Measurements from ENCODE around the gene LYRM4. TPM values are rescaled to one million over a fixed set of nuclear protein-coding genes. Genes with fewer than 3 reads are reported as not detected.

LYRM4 gene
- total RNA-seq, 1 donor from 2014 or later = 28.5 TPM

- intact Hi-C loops (cut with micrococcal nuclease) = loop anchor here (10.0 kb wide), 1 partner anchor 59 kb away; no protein-coding TSS in a partner anchor
- no peak overlapping the region for H3K4me3 ChIP-seq
- H3K9me3 ChIP-seq (replicated peaks) = no peaks in the 10 kb centered on the region
- peak; percentile 34 for DNase-seq
- no peaks in the 10 kb centered on the region for H3K36me3 ChIP-seq
- H3K27ac ChIP-seq (replicated peaks) = peak overlapping the region; percentile 85
- H3K4me1 ChIP-seq = peaks cover 91% of the 10 kb centered on the region
- TF ChIP-seq, protein P1, sequence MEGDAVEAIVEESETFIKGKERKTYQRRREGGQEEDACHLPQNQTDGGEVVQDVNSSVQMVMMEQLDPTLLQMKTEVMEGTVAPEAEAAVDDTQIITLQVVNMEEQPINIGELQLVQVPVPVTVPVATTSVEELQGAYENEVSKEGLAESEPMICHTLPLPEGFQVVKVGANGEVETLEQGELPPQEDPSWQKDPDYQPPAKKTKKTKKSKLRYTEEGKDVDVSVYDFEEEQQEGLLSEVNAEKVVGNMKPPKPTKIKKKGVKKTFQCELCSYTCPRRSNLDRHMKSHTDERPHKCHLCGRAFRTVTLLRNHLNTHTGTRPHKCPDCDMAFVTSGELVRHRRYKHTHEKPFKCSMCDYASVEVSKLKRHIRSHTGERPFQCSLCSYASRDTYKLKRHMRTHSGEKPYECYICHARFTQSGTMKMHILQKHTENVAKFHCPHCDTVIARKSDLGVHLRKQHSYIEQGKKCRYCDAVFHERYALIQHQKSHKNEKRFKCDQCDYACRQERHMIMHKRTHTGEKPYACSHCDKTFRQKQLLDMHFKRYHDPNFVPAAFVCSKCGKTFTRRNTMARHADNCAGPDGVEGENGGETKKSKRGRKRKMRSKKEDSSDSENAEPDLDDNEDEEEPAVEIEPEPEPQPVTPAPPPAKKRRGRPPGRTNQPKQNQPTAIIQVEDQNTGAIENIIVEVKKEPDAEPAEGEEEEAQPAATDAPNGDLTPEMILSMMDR (IDR thresholded peaks at IDR 0.05; ENCODE audit: borderline replicate concordance) = no peak
- H3K27me3 ChIP-seq (ENCODE audit: low read depth) = no peaks in the 10 kb centered on the region
These were observed 57.2 kb downstream of the LYRM4 start for GRCh38 chr6:5203546-5203945.

DNA sequence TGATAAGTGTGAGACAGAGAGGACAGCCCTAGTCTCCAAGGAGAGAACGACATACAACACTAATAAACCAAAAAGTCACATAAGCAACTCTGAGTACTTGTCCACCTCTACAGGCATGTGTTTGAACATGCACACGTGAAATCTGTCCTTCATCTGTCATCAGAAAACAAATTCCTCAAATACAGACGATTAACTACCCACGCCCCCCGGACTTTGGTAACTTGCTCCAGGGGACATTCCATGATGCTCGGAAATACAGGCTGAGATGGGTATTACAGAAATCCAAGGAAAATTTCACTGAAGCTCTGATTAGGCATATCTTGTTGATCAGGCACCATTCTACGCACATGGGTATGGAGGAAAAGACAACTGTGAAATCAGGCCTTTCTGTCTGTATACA lies 57.8 kb downstream of the LYRM4 start:
- Histone ChIP-seq H3K27me3 (ENCODE audit: low read depth) (no peaks in the 10 kb centered on the region), H3K4me1 (peaks cover 86% of the 10 kb centered on the region), H3K4me3 (no peak overlapping the region), H3K27ac (replicated peaks) (peak overlapping the region; percentile 85), H3K36me3 (no peaks in the 10 kb centered on the region), H3K9me3 (replicated peaks) (no peaks in the 10 kb centered on the region)
- TF ChIP-seq, protein P1 (IDR thresholded peaks at IDR 0.05; ENCODE audit: borderline replicate concordance) = no peak
- DNase-seq = no peak
- intact Hi-C loops (cut with micrococcal nuclease) = loop anchor here (10.0 kb wide), 1 partner anchor 58 kb away; no protein-coding TSS in a partner anchor

GRCh38 chr6:5202206-5202605 lies 58.5 kb downstream of the LYRM4 start:
- TF ChIP-seq, protein P1 (IDR thresholded peaks at IDR 0.05; ENCODE audit: borderline replicate concordance) = no peak
- H3K27me3 ChIP-seq (ENCODE audit: low read depth) = no peaks in the 10 kb centered on the region
- H3K4me3 ChIP-seq = no peak overlapping the region
- H3K4me1 ChIP-seq = peaks cover 79% of the 10 kb centered on the region
- intact Hi-C loops (cut with micrococcal nuclease) = loop anchor here (10.0 kb wide), 1 partner anchor 57 kb away; no protein-coding TSS in a partner anchor
- DNase-seq = no peak
- no peaks in the 10 kb centered on the region for H3K36me3 ChIP-seq
- H3K9me3 ChIP-seq (replicated peaks) = no peaks in the 10 kb centered on the region
- peak overlapping the region; percentile 85 for H3K27ac ChIP-seq (replicated peaks)

DNA sequence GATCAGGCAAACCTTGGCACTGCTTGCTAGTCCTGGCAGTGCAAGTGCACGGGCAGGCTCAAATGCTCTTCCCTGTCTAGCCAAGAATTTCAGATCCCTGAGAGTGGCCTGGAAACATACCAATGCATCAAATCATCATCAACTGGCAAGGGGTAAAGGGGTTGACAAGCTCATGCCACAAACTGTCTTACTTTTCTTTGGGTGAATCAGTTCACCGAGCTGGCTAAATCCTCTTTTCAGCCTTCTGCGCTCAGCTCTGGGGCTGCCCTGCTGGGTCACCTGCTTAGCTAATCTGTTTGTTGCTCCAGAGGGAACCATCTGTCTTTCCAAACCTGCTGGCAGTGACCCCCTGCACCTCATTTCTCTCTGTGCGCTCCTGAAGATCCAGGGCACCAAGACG lies 59.5 kb downstream of the LYRM4 start:
- Histone ChIP-seq H3K27ac (replicated peaks) (peak overlapping the region; percentile 12), H3K36me3 (no peaks in the 10 kb centered on the region), H3K4me1 (peaks cover 70% of the 10 kb centered on the region), H3K9me3 (replicated peaks) (no peaks in the 10 kb centered on the region), H3K27me3 (ENCODE audit: low read depth) (no peaks in the 10 kb centered on the region), H3K4me3 (no peak overlapping the region)
- TF ChIP-seq, protein P1 (IDR thresholded peaks at IDR 0.05; ENCODE audit: borderline replicate concordance) = no peak
- intact Hi-C loops (cut with micrococcal nuclease) = loop anchor here (10.0 kb wide), 1 partner anchor 56 kb away; no protein-coding TSS in a partner anchor
- DNase-seq = no peak

- DNase-seq = no peak
- intact Hi-C loops (cut with micrococcal nuclease) = loop anchor here (10.0 kb wide), 1 partner anchor 55 kb away; no protein-coding TSS in a partner anchor
- Histone ChIP-seq H3K4me3 (no peak overlapping the region), H3K27me3 (ENCODE audit: low read depth) (no peaks in the 10 kb centered on the region), H3K4me1 (peaks cover 54% of the 10 kb centered on the region), H3K27ac (replicated peaks) (no peak overlapping the region), H3K36me3 (no peaks in the 10 kb centered on the region), H3K9me3 (replicated peaks) (no peaks in the 10 kb centered on the region)
- TF ChIP-seq, protein P1 (IDR thresholded peaks at IDR 0.05; ENCODE audit: borderline replicate concordance) = no peak
These were observed 61.0 kb downstream of the LYRM4 start for GRCh38 chr6:5199702-5200101.

Data from left ventricle myocardium inferior (tissue), 1 donor.